Tibial nerve (tissue), 4 donors: ENCODE measurements around the gene SPRN. TPM values are rescaled to one million over a fixed set of nuclear protein-coding genes. Genes with fewer than 3 reads are reported as not detected.
"Not testable (repeated sequence)": the region's sequence is repeated elsewhere in the genome, so short reads cannot be mapped to it uniquely, and the experiment has no call there.

Source experiments
- DNase-seq, 2 donors: peaks; one replicate each; pipeline ENCODE4 v3.0.0-alpha.2; 2019; ENCODE audit warnings: low spot score in 2 of 2
- H3K27ac ChIP-seq, 4 donors: fragments of 200-600 bp; sonication (generic) in 3 of 4; one replicate each; pipeline ENCODE4 v1.5.1; 2017 to 2019; ENCODE audit warnings: mild to moderate bottlenecking in 1 of 4
- H3K27me3 ChIP-seq, 2 donors: fragments of 200-600 bp; sonication (generic) in 1 of 2; one replicate each; pipeline versions ENCODE4 v1.5.1 to v1.6.0; 2017 to 2019
- H3K36me3 ChIP-seq, 3 donors: fragments of 200-600 bp; sonication (generic); one replicate each; pipeline ENCODE4 v1.5.1; 2018 to 2019
- H3K4me1 ChIP-seq, 4 donors: fragments of 200-600 bp; sonication (generic) in 3 of 4; one replicate each; pipeline ENCODE4 v1.5.1; 2017 to 2019
- H3K4me3 ChIP-seq, 4 donors: fragments of 200-600 bp; sonication (generic) in 3 of 4; one replicate each; pipeline ENCODE4 v1.5.1; 2017 to 2019; ENCODE audit warnings: mild to moderate bottlenecking in 1 of 4, moderate library complexity in 1 of 4
- H3K9me3 ChIP-seq, 4 donors: fragments of 200-600 bp; sonication (generic) in 3 of 4; one replicate each; pipeline ENCODE4 v1.5.1; 2017 to 2019
- EP300 ChIP-seq, 2 donors: sonication (generic); formaldehyde crosslinking; IDR thresholded peaks; one replicate each; pipeline ENCODE4 v1.6.1; 2017; ENCODE audit warnings: antibody characterized with exemption in 2 of 2, mild to moderate bottlenecking in 1 of 2
- POLR2A ChIP-seq, 2 donors: fragments of 450-650 bp; IDR thresholded peaks; one replicate each; pipeline ENCODE4 v1.6.1; 2017; ENCODE audit warnings: antibody characterized with exemption in 2 of 2, mild to moderate bottlenecking in 2 of 2, moderate library complexity in 2 of 2
- WGBS, 2 donors: methylation state at CpG; one replicate each; pipeline ENCODE4 v1.1.5; 2018; 5-methylcytosine and 5-hydroxymethylcytosine counted together
- total RNA-seq, 4 donors: library from RNA; depleted of rRNA; stranded (reverse); fragments of >200 nt; gene quantifications; one replicate each; pipeline ENCODE4 v1.1.0, GENCODE V29; 2016
- TF ChIP-seq, protein P1 (sequence below), 5 experiments: fragments of 200-600 bp in 3 of 5; fragments of 450-650 bp in 2 of 5; sonication (generic) in 3 of 5; IDR thresholded peaks; one replicate each; pipeline ENCODE4 v1.5.1; 2016 to 2019; ENCODE audit warnings: antibody characterized with exemption in 5 of 5, mild to moderate bottlenecking in 3 of 5, moderate library complexity in 2 of 5

The SPRN gene
- total RNA-seq, 4 donors from 2014 or later, result not detected

DNA sequence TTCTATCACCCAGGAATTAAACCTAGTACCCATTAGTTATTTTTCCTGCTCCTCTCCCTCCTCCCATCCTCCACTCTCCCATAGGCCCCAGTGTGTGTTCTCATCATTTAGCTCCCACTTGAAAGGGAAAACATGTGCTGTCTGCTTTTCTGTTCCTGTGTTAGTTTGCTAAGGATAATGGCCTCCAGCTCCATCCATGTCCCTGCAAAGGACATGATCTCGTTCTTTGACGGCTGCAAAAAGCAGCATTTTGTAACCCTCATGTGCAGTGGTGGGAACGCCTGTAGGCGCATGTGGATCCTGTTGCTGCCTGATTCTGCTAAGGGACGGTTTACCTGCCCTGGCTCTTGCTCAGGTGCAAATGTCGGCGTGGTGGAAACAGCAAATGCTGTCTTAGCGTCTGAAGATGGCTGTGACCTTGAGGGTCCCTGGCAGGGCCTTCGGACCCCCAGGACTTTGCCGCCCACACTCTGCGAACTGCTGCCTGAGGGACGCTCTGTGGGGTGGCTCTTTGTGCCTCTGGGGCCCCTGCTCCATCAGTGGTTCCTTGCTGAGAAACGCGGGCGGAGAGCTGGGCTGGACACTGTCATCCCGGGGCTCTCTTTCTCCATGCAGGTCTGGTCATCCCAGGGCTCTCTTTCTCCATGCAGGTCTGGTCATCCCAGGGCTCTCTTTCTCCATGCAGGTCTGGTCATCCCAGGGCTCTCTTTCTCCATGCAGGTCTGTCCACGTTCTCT, 36.0 kb downstream of the SPRN start:
- Histone ChIP-seq H3K27me3 (no peaks in the 10 kb centered on the region), H3K36me3 (peaks cover 0 to 61% (median 4%) of the 10 kb centered on the region in 3 donors), H3K27ac (peak overlapping the region in 1 of 4 donors; percentile 66), H3K4me1 (peaks cover 0 to 2% (median under 1%) of the 10 kb centered on the region in 4 donors), H3K9me3 (no peaks in the 10 kb centered on the region), H3K4me3 (peak overlapping the region in 1 of 4 donors; percentile 6)
- DNase-seq, result no peak
- TF ChIP-seq, protein P1, sequence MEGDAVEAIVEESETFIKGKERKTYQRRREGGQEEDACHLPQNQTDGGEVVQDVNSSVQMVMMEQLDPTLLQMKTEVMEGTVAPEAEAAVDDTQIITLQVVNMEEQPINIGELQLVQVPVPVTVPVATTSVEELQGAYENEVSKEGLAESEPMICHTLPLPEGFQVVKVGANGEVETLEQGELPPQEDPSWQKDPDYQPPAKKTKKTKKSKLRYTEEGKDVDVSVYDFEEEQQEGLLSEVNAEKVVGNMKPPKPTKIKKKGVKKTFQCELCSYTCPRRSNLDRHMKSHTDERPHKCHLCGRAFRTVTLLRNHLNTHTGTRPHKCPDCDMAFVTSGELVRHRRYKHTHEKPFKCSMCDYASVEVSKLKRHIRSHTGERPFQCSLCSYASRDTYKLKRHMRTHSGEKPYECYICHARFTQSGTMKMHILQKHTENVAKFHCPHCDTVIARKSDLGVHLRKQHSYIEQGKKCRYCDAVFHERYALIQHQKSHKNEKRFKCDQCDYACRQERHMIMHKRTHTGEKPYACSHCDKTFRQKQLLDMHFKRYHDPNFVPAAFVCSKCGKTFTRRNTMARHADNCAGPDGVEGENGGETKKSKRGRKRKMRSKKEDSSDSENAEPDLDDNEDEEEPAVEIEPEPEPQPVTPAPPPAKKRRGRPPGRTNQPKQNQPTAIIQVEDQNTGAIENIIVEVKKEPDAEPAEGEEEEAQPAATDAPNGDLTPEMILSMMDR (IDR thresholded peaks at IDR 0.05), result no peak
- no peak for TF ChIP-seq EP300 (IDR thresholded peaks at IDR 0.05)
- no peak for TF ChIP-seq POLR2A (IDR thresholded peaks at IDR 0.05)
- 81 to 85% methylated on average over 12 to 15 of the region's 17 CpGs for WGBS, 2 donors

DNA sequence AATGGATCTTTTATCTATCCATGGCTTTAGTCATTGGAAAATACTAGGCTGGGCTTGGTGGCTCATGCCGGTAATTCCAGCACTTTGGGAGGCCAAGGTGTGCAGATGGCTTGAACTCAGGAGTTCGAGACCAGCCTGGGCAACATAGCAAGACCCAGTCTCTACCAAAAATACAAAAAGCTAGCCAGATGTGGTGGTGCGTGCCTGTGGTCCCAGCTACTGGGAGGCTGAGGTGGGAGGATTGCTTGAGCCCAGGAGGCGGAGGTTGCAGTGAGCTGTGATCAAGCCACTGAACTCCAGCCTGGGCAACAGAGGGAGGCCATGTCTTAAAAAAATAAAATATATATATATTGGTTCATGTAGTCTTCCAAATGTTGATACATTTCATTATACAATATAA, 37.5 kb downstream of the SPRN start:
- not testable (repeated sequence) for H3K9me3 ChIP-seq, H3K4me1 ChIP-seq, H3K27ac ChIP-seq, H3K27me3 ChIP-seq, H3K4me3 ChIP-seq, DNase-seq
- WGBS, 2 donors, result 99% methylated on average over 4 of the region's 4 CpGs
- H3K36me3 ChIP-seq, result peaks cover 0 to 75% (median 4%) of the 10 kb centered on the region in 3 donors

DNA sequence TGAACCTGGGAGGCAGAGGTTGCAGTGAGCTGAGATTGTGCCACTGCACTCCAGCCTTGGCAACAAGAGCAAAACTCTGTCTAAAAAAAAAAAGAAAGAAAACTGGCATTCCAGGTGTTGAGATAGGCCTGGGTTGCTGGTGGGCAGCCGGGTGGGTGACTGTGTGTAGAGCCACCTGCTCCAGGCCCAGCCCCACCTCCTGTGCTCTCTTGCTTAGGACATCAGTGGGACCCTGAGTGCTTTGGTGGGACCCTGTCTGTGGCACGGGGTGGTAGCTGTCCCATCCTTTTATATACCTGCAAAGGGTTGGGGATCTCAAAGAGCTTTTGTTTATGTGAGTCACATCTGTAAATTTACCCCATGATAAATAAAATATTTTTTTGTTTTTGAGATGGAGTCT, 39.2 kb downstream of the SPRN start:
- H3K4me3 ChIP-seq, result no peak overlapping the region
- no peak for TF ChIP-seq POLR2A (IDR thresholded peaks at IDR 0.05)
- TF ChIP-seq, protein P1 (IDR thresholded peaks at IDR 0.05), result no peak
- no peak for TF ChIP-seq EP300 (IDR thresholded peaks at IDR 0.05)
- WGBS, 2 donors, result 90 to 92% methylated on average over 2 of the region's 2 CpGs
- peaks cover 0 to 71% (median 4%) of the 10 kb centered on the region in 3 donors for H3K36me3 ChIP-seq
- DNase-seq, result no peak
- no peaks in the 10 kb centered on the region for H3K9me3 ChIP-seq
- peaks cover 0 to 2% (median under 1%) of the 10 kb centered on the region in 4 donors for H3K4me1 ChIP-seq
- no peak overlapping the region for H3K27ac ChIP-seq
- no peaks in the 10 kb centered on the region for H3K27me3 ChIP-seq

DNA sequence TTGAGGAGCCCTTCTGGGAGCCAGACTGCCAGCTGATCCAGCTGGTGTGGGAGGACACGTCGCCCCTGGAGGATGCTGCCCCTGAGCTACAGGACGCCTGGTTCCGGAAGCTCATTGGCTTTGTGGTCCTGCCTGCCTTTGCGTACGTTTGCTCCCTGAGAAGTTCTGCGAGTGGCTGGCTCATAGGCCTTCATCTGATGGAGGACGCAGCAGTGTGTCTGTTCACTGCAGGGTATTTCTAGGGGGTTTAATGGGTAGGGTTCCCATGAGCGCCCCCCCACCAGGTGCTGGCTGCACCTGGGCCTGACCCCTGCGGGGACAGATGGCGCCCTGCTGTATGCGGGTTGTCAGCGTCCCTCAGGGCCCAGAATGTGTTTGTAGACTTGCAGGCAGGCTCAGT, 40.4 kb downstream of the SPRN start:
- Histone ChIP-seq H3K4me1 (peaks cover 0 to 9% (median 9%) of the 10 kb centered on the region in 4 donors), H3K4me3 (no peak overlapping the region), H3K36me3 (peaks cover 0 to 59% (median 4%) of the 10 kb centered on the region in 3 donors), H3K9me3 (no peaks in the 10 kb centered on the region), H3K27me3 (no peaks in the 10 kb centered on the region), H3K27ac (no peak overlapping the region)
- WGBS, 2 donors, result 88 to 93% methylated on average over 7 to 13 of the region's 13 CpGs
- DNase-seq, result no peak
- TF ChIP-seq EP300 (IDR thresholded peaks at IDR 0.05) (no peak), POLR2A (IDR thresholded peaks at IDR 0.05) (no peak)
- TF ChIP-seq, protein P1 (IDR thresholded peaks at IDR 0.05), result no peak

DNA sequence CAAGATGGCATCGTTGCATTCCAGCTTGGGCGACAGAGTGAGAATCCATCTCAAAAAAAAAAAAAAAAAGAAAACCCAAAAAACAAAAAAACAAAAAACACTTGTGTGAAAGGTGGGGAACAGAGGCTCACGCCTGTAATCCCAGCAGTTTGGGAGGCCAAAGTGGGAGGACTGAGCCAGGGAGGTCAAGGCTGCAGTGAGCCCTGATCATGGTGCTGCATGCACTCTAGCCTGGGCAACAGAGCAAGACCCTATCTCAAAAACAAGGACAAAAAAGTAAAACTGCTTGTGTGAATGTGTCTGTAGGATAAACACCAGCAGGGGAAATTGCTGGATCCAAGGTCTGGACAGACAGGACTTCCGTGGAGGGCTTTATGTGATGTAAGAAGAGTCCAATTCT, 40.9 kb downstream of the SPRN start:
- H3K27ac ChIP-seq, result no peak overlapping the region
- TF ChIP-seq, protein P1 (IDR thresholded peaks at IDR 0.05), result no peak
- TF ChIP-seq EP300 (IDR thresholded peaks at IDR 0.05) (no peak), POLR2A (IDR thresholded peaks at IDR 0.05) (no peak)
- DNase-seq, result no peak
- H3K9me3 ChIP-seq, result no peaks in the 10 kb centered on the region
- WGBS, 2 donors, result 87 to 94% methylated on average over 4 of the region's 4 CpGs
- no peak overlapping the region for H3K4me3 ChIP-seq
- H3K36me3 ChIP-seq, result peaks cover 0 to 54% (median 4%) of the 10 kb centered on the region in 3 donors
- H3K4me1 ChIP-seq, result peaks cover 0 to 9% (median 9%) of the 10 kb centered on the region in 4 donors
- H3K27me3 ChIP-seq, result no peaks in the 10 kb centered on the region
